HG03457 (cell line): Measurements from ENCODE around the gene TET1.
"Not testable (repeated sequence)": the region's sequence is repeated elsewhere in the genome, so short reads cannot be mapped to it uniquely, and the experiment has no call there.

Experiments
- ATAC-seq: cut with Tn5 transposase; IDR thresholded peaks from one replicate; pipeline ENCODE4 v1.9.1; 2021; ENCODE audit warnings: moderate number of reproducible peaks; ENCODE audit not compliant: unreplicated experiment

The TET1 gene

DNA sequence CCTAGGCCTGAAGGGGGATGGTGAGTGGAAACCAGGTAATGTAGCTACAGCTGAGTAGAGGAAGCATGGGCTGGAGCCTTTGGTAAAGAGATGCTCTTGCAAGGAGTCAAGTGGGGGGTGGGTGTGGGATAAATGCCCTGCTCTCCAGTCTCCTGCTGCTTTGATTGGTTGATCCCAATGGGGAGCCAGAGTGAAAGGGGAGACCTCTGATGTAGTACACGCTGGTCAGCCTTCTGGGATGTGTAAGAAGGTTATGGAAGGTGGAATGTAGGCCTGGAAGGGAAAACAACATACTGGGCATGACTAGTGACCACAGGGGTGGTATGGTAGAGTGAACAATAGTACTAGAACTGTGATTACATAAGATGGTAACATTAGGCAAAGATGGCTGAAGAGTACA is 44.3 kb downstream of the TET1 start:
- no peak for ATAC-seq

DNA sequence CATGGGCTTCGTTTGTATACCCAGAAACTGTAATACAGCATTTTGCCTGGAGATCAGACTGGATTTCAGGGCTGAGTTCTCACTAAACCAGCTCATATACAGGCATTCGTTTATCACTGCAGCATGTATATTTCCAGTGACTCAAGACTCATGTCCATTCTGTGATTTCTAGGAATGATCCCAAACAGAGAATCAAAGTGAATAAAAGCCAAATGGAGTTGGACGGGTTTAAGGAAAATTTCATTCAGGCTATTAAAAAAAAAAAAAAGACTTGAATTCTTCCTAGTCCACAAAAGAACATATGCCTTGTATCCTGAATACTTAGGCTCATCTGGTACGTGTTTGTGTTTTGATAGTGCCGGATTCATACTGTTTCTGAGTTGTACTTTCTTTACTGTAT is 46.8 kb downstream of the TET1 start:
- ATAC-seq, result no peak

DNA sequence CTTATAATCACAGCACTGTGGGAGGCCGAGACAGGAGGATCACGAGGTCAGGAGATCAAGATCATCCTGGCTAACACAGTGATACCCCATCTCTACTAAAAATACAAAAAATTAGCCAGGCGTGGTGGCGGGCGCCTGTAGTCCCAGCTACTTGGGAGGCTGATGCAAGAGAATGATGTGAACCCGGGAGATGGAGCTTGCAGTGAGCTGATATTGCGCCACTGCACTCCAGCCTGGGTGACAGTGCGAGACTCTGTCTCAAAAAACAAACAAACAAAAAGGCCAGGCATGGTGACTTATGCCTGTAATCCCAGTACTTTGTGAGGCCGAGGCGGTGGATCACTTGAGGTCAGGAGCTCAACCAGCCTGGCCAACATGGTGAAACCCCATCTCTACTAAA is 49.9 kb downstream of the TET1 start:
- not testable (repeated sequence) for ATAC-seq

DNA sequence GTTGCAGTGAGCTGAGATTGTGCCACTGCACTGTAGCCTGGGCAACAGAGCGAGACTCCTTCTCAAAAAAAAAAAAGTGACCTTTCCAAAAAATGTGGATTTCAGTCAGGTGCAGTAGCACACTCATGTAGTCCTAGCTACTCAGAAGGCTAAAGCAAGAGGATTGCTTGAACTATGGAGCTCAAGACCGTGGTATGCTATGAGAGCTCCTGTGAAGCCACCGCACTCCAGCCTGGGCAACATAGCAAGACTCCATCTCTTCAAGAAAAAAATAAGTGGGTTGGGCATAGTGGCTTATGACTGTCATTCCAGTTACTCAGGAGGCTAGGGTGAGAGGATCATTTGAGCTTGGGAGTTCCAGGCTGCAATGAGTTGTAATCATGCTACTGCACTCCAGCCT is 51.1 kb downstream of the TET1 start:
- no peak for ATAC-seq

DNA sequence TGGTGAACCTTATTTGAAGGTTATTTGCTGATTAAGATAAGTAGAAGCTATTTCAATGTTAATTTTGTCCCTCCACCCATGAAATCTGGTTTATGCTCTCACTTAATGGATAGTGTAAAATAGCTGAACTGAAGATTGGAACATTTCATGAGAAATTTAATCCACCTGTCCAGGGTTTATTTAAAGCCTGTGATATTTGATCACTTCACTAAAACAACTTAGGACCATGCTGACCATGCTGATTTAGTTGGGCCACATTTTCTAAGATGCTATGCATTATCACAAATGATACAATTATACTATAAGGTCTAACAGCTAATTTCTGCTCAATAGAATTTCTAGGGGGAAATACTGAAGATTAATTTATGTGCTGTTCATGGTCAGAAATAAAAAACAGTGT is 53.8 kb downstream of the TET1 start:
- not testable (repeated sequence) for ATAC-seq

DNA sequence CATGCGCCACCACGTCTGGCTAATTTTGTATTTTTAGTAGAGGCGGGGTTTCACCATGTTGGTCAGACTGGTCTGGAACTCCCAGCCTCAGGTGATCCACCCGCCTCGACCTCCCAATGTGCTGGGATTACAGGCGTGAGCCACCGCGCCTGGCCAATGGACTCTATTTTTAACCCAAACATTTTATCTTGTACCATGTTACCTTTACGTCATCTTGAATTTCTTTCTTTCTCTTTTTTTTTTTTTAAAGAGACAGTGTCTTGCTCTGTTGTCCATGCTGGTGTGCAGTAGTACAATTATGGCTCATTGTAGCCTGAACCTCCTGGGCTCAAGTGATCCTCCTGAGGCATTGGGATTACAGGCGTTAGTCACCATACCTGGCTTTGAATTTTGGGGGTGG is 57.6 kb downstream of the TET1 start:
- ATAC-seq, result not testable (repeated sequence)

DNA sequence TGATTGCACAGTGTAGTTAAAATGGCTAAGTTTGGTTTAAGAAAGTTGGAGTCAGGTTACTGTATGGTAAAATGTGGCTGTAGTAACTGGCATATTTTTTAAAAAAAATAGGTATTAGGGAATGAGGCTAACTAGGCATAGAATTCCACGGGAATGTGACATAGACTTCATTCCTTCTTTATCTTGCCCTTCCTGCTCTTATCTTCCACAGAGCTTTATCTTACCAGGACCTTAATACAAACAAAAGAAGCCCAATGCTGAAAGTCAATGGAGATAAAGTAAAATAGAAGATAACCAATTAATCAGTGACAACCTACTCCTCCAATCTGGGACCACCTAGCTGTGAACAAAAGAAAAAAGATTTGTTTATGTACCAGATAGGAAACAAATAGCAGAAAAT is 58.1 kb downstream of the TET1 start:
- ATAC-seq, result no peak

DNA sequence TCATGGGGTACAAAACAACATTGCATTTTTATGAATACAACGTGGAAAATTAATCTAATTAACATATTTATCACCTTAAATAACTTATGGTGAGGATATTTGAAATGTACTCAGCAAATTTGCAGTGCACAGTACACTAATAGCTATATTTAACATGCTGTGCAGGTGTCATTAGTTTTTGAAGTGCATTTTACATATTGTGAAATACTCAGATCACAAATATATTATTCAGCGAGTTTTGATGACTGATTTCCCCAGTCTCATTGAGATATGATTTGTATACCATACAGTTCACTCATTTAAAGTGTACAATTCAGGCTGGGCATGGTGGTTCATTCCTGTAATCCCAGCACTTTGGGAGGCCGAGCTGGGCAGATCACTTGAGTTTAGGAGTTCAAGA is 59.5 kb downstream of the TET1 start:
- ATAC-seq, result no peak

DNA sequence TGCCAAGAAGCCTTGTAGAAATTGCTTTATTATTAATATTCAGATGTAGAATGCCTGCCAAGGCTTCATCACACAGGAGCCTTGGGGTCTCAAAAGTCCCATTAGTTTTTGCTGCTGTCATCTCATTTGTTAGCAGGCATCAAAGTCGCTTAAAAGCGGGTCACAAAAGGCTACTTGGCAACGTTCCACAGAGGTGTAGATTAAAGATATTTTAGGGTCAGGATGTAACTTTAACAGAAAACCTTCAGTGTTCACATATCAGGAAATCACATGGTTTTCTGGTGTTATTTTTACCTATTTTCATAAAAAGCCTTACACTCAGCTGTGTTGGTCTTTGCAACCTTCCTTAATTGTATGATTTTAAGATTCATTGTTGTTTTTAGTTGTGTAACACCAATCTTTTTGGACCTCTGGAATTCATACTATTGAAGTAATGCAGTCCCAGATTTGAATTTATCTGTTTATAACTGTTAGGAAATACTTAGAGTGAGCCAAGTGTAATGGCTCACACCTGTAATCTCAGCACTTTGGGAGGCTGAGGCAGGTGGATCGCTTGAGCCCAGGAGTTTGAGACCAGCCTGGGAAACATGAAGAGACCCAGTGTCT is 65.3 kb downstream of the TET1 start:
- ATAC-seq, result no peak

DNA sequence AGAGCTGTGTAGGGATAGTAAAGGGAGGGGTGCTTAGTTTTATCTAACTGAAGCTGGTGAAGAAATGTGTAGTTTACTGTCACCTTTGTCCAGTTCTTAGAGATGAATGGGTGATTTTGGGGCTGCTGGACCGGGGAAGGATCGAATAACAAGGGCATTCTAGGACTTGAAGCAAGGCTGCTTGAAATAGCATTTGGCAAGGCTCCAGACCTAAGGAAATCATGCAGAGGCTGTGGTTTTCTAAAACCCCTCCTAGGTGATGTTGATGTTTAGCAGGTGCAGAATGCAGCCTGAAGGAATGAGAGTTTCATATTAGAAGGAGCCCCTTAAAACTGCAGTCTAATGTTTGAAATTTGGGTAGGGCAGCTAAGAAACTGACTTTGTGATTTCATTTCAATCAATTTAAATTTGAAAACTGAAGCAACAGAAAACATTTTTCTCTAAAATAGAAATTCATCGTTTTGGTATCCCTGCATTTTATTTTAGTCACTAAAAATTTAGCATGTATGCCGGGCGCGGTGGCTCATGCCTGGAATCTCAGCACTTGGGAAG is 68.5 kb downstream of the TET1 start:
- no peak for ATAC-seq

DNA sequence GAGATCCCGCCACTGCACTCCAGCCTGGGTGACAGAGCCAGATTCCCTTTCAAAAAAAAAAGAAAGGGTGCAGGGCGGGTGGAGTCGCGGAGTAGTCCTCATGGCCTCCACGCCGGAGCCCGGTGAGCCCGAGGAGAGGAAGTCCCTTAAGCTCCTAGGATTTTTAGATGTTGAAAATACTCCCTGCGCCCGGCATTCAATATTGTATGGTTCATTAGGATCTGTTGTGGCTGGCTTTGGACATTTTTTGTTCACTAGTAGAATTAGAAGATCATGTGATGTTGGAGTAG is 72.1 kb downstream of the TET1 start:
- not testable (repeated sequence) for ATAC-seq

DNA sequence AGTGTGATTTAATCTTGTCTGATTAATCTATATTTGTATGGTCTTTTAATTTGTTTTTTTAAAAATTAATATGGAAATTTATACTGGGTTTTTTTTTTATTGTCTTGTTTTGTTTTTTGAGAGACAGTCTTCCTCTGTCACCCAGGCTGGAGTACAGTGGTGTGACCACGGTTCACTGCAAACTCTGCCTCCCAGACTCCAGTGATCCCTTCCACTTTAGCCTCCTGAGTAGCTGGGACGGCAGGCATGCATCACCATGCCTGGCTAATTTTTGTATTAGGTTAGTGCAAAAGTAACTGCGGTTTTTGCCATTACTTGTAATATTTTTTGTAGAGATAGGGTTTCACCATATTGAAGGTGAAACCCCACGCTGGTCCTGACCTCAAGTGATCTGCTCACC is 73.1 kb downstream of the TET1 start:
- no peak for ATAC-seq

DNA sequence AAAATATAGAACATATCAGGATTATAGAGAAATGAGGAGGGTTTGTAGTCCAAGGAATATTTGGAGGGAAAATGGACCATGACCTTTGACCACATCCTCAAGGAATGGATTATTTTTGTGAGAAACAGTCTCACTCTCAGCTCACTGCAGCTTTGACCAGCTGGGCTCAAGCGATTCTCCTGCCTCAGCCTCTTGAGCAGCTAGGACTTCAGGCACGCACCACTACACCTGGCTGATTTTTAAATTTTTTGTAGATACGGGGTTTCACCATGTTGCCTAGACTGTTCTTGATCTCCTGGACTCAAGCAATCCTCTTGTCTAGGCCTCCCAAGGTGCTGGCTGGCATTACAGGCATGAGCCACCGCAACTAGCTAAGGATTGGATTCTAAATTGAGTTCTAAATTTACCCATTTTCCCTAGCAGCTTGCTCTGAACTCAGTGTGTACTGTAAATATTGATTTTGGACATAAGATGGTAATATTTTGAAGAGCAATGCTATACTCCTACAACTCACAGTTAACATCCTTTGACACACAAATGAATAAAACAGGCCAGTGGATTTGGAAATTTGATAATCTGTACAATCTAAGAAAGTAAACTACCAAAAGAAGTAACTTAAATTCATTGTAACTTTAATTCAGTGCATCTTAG is 73.8 kb downstream of the TET1 start:
- ATAC-seq, result no peak

DNA sequence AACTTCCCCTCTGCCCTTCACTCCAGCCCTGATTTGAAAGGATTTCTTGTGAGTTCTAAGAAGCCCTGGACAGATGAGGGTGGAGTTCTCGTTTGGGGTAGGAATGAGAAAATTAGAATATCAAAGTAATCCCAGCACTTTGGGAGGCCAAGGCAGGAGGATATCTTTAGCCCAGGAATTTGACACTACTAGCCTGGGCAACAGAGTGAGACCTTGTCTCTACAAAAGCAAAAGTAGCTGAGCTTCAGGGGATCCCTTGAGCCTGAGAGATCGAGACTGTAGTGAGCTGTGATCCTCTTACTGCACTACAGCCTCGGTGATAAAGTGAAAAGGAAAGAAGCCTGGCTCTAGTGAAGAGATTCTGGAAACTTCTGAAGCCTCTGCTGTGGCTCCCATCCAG is 76.2 kb downstream of the TET1 start:
- ATAC-seq, result no peak

DNA sequence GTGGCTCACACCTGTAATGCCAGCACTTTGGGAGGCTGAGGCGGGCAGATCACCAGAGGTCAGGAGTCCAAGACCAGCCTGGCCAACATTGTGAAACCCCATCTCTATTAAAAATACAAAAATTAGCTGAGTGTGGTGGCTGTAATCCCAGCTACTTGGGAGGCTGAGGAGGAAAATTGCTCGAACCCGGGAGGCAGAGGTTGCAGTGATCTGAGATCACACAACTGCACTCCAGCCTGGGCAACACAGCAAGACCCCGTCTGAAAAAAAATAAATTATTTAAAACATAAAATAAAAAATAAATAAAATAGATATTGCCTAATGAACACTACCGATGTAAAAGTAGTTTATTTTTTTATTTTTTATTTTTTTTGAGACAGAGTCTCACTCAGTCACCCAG is 83.4 kb downstream of the TET1 start:
- ATAC-seq, result not testable (repeated sequence)

DNA sequence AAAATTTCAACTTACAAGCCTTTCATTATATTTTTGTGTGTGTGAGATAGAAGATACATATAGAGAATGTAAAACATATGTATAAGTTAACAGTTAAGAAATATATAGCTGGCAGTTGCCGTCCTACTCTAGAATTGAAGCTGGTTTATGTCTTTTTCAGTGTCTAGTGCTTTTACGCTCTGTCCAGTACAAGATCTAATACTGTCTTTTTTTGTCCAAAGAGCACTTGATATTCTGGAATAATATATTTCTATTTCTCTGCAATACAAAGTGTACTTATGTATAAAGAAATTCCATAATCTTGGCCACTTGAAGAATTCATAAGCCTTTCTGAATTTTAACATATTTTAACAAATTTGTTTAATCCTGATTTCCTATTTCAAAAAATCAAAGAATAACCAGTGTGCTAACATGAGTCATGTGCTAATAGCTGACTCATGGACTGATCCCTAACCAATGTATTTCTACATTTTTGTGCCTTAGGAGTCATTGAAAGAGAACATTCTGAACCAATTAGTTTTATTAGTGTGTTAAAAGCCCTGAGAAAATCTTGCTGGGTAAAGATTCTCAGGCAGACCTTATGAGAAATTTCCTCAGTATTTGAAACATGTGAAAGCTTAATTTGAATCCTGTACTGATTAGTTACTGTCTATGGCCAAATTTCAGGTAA is 87.7 kb downstream of the TET1 start:
- ATAC-seq, result no peak

DNA sequence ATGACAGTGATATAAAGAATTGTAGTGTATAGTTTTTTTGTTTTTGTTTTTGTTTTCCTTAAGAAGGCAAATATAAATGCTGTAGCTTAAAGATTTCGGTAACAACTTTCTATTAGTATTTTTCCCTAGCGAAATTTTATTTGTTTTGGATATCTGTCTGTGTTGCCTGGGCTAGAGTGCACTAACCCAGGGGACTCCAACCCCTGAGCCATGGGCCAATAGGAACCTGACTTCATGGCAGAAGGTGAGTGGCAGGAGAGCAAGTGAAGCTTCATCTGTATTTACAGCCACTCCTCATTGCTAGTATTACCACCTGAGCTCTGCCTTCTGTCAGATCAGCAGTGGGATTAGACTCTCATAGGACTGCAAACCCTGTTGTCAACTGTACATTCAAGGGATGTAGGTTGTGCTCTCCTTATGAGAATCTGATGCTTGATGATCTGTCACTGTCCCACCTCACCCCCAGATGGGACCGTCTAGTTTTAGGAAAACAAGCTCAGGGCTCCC is 95.5 kb downstream of the TET1 start:
- no peak for ATAC-seq

DNA sequence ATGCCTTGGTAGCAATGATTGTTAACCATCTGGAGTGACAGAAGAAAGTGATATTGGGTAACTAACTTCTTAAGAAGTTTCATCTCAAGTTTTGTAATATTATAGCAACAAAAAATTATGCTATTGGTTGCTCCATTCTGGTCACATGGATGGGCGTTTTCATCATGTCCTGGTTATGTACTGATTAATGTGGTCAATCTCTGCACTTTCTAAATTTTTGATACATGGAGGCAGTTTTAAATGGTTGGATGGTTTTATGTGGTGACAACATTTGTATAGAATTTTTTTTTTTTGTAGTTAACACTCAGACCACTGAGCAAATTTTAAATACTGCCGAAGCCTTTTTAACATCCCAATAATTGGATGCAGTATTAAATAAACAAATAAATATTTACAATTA is 105.7 kb downstream of the TET1 start:
- no peak for ATAC-seq

DNA sequence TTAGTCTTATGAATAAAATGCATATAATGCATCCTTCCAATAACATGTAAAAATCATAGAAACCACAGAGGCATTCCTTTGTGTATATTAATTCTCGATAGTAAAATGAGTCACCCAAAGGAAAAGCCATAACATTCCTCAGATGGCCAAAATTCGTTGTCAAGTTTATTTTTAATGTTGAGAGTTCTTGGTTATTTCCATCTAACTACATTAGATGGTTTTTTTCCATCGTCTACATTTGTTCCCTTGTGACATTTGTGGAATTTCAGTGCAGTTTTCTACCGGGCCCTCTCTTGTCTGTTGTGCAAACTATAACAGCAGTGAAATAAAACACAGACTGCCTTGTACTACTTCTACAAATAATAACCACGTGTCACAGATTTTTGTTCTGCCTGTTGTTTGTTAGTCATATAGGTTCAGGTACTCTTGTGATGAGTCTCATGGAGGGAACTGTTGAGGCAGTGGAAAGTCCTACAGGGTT is 106.2 kb downstream of the TET1 start:
- ATAC-seq, result no peak

DNA sequence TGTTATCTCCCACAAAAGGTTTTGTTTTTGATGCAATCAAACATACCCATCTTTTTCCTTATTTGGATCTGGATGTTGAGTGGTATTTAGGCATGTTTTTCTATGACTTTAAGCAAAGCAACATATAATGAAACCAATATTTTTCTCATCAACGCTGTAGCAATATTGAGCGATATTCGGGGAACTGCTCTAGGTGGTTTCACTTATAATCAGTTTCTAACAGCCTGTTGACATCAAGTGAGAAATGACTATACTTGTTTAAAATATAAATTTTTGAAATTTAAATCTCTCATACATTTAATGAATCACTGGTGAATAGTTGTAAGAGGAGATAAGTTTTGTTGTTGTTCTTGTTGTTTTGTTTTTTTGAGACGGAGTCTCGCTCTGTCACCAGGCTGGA is 108.1 kb downstream of the TET1 start:
- ATAC-seq, result no peak

DNA sequence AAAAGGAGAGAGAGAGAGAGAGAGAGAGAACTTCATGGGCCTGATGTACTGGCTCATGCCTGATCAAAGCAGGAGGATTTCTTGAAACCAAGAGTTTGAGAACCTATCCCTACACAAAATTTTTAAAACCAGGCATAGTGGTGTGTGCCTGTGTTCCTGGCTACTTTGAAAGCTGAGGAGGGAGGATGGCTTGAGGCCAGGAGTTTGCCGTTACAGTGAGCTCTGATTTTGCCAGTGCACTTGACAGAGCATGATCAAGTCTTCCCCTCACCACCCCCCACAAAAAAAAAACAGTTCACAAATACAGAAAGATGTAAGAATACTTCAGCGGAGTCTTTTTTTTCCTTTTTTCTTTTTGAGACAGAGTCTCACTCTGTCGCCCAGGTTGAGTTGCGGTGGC is 108.8 kb downstream of the TET1 start:
- ATAC-seq, result no peak

DNA sequence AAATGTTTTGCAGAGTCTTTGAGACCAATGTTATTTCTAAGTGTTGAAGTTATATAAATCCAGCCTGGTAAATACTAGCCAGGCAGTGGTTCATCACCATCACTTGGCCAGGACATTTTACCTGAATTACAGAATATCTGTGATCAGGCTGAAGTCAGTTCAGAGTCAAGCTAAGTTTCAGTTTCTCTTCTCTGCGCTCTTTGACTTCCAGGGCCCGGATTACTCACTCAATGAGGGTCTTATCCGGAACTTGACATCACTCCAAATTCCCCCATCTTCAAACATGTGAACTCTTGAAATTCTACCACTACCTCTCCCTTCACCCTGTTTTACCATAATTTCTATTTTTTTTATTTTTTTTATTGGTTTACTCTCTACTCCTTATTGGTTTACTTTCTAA is 124.3 kb downstream of the TET1 start:
- ATAC-seq, result no peak
